Measurements from ENCODE around the gene HGFAC.

HGFAC gene

GRCh38 chr4:3441501-3442459 lies at the start of gene HGFAC:
Gene HGFAC, plus strand, starts transcription at chr4:3441968. Its CDS starts 34 bp downstream, at chr4:3442002.
- no peak within 1 kb of the TSS for H3K4me3 Mint-ChIP-seq
- DNase-seq (ENCODE audit: low spot score in 2 of 2) (no peak), ATAC-seq (ENCODE audit: low read depth) (no peak)
- H3K4me1 Mint-ChIP-seq = no peaks in the 10 kb centered on the region
- no peaks in the 10 kb centered on the region for H3K27me3 Mint-ChIP-seq
- H3K9me3 Mint-ChIP-seq = no peaks in the 10 kb centered on the region
- no peak within 1 kb of the TSS for H3K27ac Mint-ChIP-seq
- no peaks in the 10 kb centered on the region for H3K36me3 Mint-ChIP-seq

- Mint-ChIP-seq H3K9me3 (no peaks in the 10 kb centered on the region), H3K36me3 (peaks cover 2% of the 10 kb centered on the region), H3K4me3 (no peak overlapping the region), H3K4me1 (peaks cover 23% of the 10 kb centered on the region), H3K27ac (no peak overlapping the region), H3K27me3 (peaks cover 11% of the 10 kb centered on the region)
- ATAC-seq (ENCODE audit: low read depth) = no peak
- DNase-seq (ENCODE audit: low spot score in 2 of 2) = no peak
Measured at GRCh38 chr4:3392321-3392720, 49.4 kb upstream of the HGFAC start.

- ATAC-seq (ENCODE audit: low read depth) = no peak
- H3K4me3 Mint-ChIP-seq = no peak overlapping the region
- DNase-seq (ENCODE audit: low spot score in 2 of 2) = no peak
- H3K36me3 Mint-ChIP-seq = peaks cover 2% of the 10 kb centered on the region
- H3K4me1 Mint-ChIP-seq = peaks cover 15% of the 10 kb centered on the region
- H3K27me3 Mint-ChIP-seq = peaks cover 11% of the 10 kb centered on the region
- H3K27ac Mint-ChIP-seq = no peak overlapping the region
- H3K9me3 Mint-ChIP-seq = no peaks in the 10 kb centered on the region
Measured at GRCh38 chr4:3393171-3393570, 48.6 kb upstream of the HGFAC start.

GRCh38 chr4:3396600-3396999 lies 45.2 kb upstream of the HGFAC start:
- no peak overlapping the region for H3K4me3 Mint-ChIP-seq
- H3K27me3 Mint-ChIP-seq = peaks cover 6% of the 10 kb centered on the region
- no peak overlapping the region for H3K27ac Mint-ChIP-seq
- ATAC-seq (ENCODE audit: low read depth) (no peak), DNase-seq (ENCODE audit: low spot score in 2 of 2) (no peak)
- H3K4me1 Mint-ChIP-seq = peaks cover 6% of the 10 kb centered on the region
- no peaks in the 10 kb centered on the region for H3K9me3 Mint-ChIP-seq
- peaks cover 2% of the 10 kb centered on the region for H3K36me3 Mint-ChIP-seq

DNA sequence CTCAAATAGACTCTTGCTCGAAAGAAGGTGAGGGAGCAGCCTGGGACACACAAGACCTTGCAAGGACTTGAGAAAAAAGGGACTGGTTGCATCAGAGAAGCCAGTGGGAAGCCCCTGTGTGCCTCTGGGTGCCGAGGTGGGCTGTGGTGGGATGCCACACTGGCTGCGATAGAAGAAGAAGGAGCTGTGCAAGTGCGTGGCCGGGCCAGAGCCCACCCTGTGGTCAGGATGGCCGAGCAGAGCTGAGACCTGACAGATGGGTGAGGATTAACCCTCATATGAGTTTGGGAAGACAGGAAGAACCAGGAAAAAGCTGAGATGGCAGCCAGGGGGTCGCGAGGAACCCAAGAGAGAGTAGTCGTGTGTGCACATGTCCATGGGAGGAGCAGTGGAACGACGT lies 44.6 kb upstream of the HGFAC start:
- H3K9me3 Mint-ChIP-seq = no peaks in the 10 kb centered on the region
- peaks cover 6% of the 10 kb centered on the region for H3K4me1 Mint-ChIP-seq
- H3K4me3 Mint-ChIP-seq = no peak overlapping the region
- no peak for ATAC-seq (ENCODE audit: low read depth)
- peaks cover 6% of the 10 kb centered on the region for H3K27me3 Mint-ChIP-seq
- H3K27ac Mint-ChIP-seq = no peak overlapping the region
- H3K36me3 Mint-ChIP-seq = peaks cover 2% of the 10 kb centered on the region
- DNase-seq (ENCODE audit: low spot score in 2 of 2) = no peak

GRCh38 chr4:3399277-3400194 lies 42.2 kb upstream of the HGFAC start:
- ATAC-seq (ENCODE audit: low read depth) (no peak), DNase-seq (ENCODE audit: low spot score in 2 of 2) (no peak)
- no peak overlapping the region for H3K27ac Mint-ChIP-seq
- H3K4me1 Mint-ChIP-seq = peaks cover 6% of the 10 kb centered on the region
- H3K27me3 Mint-ChIP-seq = peaks cover 5% of the 10 kb centered on the region
- peaks cover 2% of the 10 kb centered on the region for H3K36me3 Mint-ChIP-seq
- no peak overlapping the region for H3K4me3 Mint-ChIP-seq
- H3K9me3 Mint-ChIP-seq = no peaks in the 10 kb centered on the region

- Mint-ChIP-seq H3K4me1 (peaks cover 6% of the 10 kb centered on the region), H3K36me3 (no peaks in the 10 kb centered on the region), H3K9me3 (no peaks in the 10 kb centered on the region), H3K27me3 (peaks cover 3% of the 10 kb centered on the region), H3K27ac (no peak overlapping the region), H3K4me3 (no peak overlapping the region)
- no peak for DNase-seq (ENCODE audit: low spot score in 2 of 2)
- ATAC-seq (ENCODE audit: low read depth) = no peak
Measured at GRCh38 chr4:3401436-3402171, 40.2 kb upstream of the HGFAC start.

DNA sequence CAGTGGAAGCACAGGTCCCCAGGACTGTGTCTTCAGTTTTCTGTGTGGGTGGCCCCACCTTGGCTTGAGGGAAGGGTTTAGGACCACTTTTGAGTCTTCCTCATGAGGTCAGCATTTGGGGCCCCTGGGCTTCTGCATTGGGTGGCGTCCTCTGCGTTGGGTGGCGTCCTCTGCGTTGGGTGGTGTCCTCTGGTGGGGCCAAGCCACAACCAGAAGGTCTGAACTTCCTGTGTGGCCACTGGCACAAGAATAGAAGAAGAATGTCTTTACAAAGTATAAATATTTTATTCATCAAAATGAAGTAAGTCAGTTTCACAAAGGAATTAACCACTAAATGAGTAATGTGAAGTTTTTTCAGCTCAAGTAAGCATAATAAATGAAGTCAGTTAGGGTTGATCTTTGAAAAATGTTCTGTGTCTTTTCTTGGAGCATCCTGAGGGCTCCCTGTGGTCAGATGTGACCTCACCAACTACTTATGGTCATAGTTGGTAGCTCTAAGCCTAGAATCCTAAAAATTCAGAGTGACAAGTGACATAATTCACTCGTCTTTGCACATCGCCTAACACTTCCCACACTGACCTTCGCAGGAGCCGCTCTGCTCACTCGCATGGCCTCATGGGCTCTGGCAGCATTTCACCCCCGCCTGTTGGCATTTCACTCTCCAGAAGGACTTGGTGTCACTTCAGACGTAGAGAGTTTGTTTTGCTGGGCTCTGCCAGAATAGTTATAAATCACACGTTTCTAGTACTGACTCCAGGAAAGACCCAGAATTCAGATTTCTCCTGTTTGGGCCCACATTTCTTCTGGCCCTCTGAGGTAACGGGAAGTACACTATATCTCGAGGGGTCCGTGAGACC lies 39.0 kb upstream of the HGFAC start:
- Mint-ChIP-seq H3K9me3 (no peaks in the 10 kb centered on the region), H3K4me1 (peaks cover 6% of the 10 kb centered on the region), H3K4me3 (no peak overlapping the region), H3K36me3 (no peaks in the 10 kb centered on the region), H3K27ac (no peak overlapping the region), H3K27me3 (no peaks in the 10 kb centered on the region)
- no peak for ATAC-seq (ENCODE audit: low read depth)
- DNase-seq (ENCODE audit: low spot score in 2 of 2) = no peak

DNA sequence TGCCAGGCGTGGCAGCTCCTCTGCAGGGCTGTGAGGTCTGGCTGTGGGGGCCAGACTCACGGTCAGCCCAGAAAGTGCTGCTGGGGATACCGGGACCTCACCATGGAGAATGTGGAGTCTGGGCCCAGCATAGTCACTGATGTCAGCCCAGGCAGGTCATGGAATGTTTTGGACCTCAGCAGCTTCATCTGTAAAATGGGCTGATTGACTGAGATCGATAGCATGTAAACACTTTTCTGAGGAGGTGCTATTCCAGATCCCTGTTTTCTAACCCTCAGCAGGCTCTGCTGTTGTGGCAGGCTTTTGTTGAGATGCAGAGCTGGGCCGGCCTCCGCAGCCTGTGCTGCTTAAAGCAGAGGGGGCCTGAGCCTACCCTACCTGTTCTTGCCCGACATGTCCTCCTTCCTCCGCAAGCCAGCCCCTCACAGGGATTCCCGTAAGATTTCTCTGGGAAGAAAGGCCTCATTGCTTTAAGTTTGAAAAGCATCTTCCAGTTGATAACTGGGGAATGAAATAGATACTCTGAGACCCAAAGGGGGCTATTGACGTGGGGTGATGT lies 38.3 kb upstream of the HGFAC start:
- Mint-ChIP-seq H3K4me1 (peaks cover 6% of the 10 kb centered on the region), H3K4me3 (no peak overlapping the region), H3K27me3 (no peaks in the 10 kb centered on the region), H3K9me3 (no peaks in the 10 kb centered on the region), H3K27ac (no peak overlapping the region), H3K36me3 (no peaks in the 10 kb centered on the region)
- ATAC-seq (ENCODE audit: low read depth) (no peak), DNase-seq (ENCODE audit: low spot score in 2 of 2) (no peak)

GRCh38 chr4:3404546-3404945 lies 37.2 kb upstream of the HGFAC start:
- Mint-ChIP-seq H3K27ac (no peak overlapping the region), H3K4me1 (no peaks in the 10 kb centered on the region)

DNA sequence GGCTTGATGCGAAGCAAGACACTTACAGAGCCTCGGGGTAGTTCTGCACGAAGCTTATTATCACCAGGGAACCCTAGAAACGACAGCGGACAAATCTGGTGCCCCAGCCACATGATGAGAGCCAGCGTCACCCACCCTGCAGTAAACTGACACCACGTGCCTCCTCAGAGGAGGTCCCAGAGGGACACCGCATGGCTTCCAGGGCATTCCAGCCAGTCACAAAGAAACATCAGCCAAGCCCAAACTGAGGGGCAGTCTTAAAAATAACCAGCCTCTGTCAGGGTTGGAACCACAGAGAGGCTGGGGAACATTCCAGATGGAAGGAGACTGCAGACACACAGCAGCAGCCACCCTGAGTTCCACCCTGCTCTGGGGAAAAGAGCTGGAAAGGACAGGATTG lies 36.6 kb upstream of the HGFAC start:
- H3K36me3 Mint-ChIP-seq = no peaks in the 10 kb centered on the region
- no peak overlapping the region for H3K27ac Mint-ChIP-seq
- H3K4me3 Mint-ChIP-seq = no peak overlapping the region
- no peaks in the 10 kb centered on the region for H3K27me3 Mint-ChIP-seq
- ATAC-seq (ENCODE audit: low read depth) = no peak
- DNase-seq (ENCODE audit: low spot score in 2 of 2) = no peak
- H3K4me1 Mint-ChIP-seq = no peaks in the 10 kb centered on the region
- no peaks in the 10 kb centered on the region for H3K9me3 Mint-ChIP-seq

More at GRCh38 chr4:3404546-3404945, 37.2 kb upstream of the HGFAC start:
- Mint-ChIP-seq H3K9me3 (no peaks in the 10 kb centered on the region), H3K4me3 (no peak overlapping the region), H3K36me3 (no peaks in the 10 kb centered on the region), H3K27me3 (no peaks in the 10 kb centered on the region)
- DNase-seq (ENCODE audit: low spot score in 2 of 2) (no peak), ATAC-seq (ENCODE audit: low read depth) (no peak)

DNA sequence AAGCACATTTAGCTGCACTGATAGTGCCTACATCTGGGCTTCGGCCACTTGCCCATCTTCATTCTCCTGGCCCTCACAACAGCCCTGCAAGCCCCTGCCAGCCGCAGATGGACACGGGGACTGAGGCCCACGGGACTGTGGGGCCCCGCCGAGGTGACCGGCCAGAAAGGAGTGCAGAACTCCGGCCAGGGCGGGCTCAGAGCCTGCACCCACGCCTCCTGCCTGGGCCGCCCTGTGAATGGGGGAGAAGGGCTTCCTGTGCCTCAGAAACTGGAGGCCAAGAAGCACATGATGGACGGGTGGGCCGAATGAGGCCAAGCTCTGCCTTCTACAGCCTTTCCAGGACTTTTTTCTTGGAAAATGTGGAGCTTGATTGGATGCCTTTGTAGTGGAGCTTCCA lies 35.7 kb upstream of the HGFAC start:
- Mint-ChIP-seq H3K4me3 (no peak overlapping the region), H3K27me3 (no peaks in the 10 kb centered on the region), H3K4me1 (no peaks in the 10 kb centered on the region), H3K9me3 (no peaks in the 10 kb centered on the region), H3K36me3 (no peaks in the 10 kb centered on the region), H3K27ac (no peak overlapping the region)
- no peak for DNase-seq (ENCODE audit: low spot score in 2 of 2)
- no peak for ATAC-seq (ENCODE audit: low read depth)

GRCh38 chr4:3406431-3406830 lies 35.3 kb upstream of the HGFAC start:
- DNase-seq (ENCODE audit: low spot score in 2 of 2) = no peak
- H3K9me3 Mint-ChIP-seq = no peaks in the 10 kb centered on the region
- H3K36me3 Mint-ChIP-seq = no peaks in the 10 kb centered on the region
- H3K4me1 Mint-ChIP-seq = no peaks in the 10 kb centered on the region
- H3K27me3 Mint-ChIP-seq = no peaks in the 10 kb centered on the region
- no peak for ATAC-seq (ENCODE audit: low read depth)
- H3K27ac Mint-ChIP-seq = no peak overlapping the region
- H3K4me3 Mint-ChIP-seq = no peak overlapping the region

All from memory B cell (primary cell).